Heart right ventricle (tissue), 16 donors: ENCODE results near the gene PPP2CA. TPM values are rescaled to one million over a fixed set of nuclear protein-coding genes. Genes with fewer than 3 reads are reported as not detected.

Experiments
- ATAC-seq, 8 donors: fragments of 200-7000 bp; cut with Tn5 transposase; one replicate each; pipeline ENCODE4 v1.9.1; 2020; ENCODE audit warnings: mild to moderate bottlenecking in 8 of 8, moderate library complexity in 8 of 8, moderate number of reproducible peaks in 1 of 8
- DNase-seq, 2 donors: peaks; one replicate each; pipeline ENCODE4 v3.0.0-alpha.2; 2020
- H3K27ac ChIP-seq, 10 donors: fragments of 200-600 bp; sonication (generic) in 2 of 10; one replicate each; pipeline versions ENCODE4 v1.5.0 to v1.8.0; 2020 to 2022; ENCODE audit warnings: mild to moderate bottlenecking in 3 of 10
- H3K27me3 ChIP-seq, 7 donors: fragments of 200-600 bp; one replicate each; pipeline ENCODE4 v1.8.0; 2021 to 2022; ENCODE audit warnings: mild to moderate bottlenecking in 2 of 7
- H3K36me3 ChIP-seq, 9 donors: fragments of 200-600 bp; sonication (generic) in 1 of 9; one replicate each; pipeline versions ENCODE4 v1.5.0 to v1.8.0; 2020 to 2022; ENCODE audit warnings: mild to moderate bottlenecking in 2 of 9
- H3K4me1 ChIP-seq, 9 donors: fragments of 200-600 bp; sonication (generic) in 1 of 9; one replicate each; pipeline versions ENCODE4 v1.5.0 to v1.8.0; 2020 to 2022; ENCODE audit warnings: mild to moderate bottlenecking in 4 of 9
- H3K4me3 ChIP-seq, 10 donors: fragments of 200-600 bp; sonication (generic) in 2 of 10; one replicate each; pipeline versions ENCODE4 v1.5.0 to v1.8.0; 2020 to 2022; ENCODE audit warnings: mild to moderate bottlenecking in 7 of 10, moderate library complexity in 2 of 10
- H3K9me3 ChIP-seq, 11 donors: fragments of 200-600 bp in 10 of 11; sonication (generic) in 2 of 11; one replicate each; pipeline versions ENCODE4 v1.5.0 to v1.8.0; 2013 to 2022; ENCODE audit warnings: mild to moderate bottlenecking in 2 of 11, control low read depth in 1 of 11, moderate library complexity in 1 of 11
- WGBS, 2 donors: extraction: QIAGEN DNeasy Blood & Tissue Kit; methylation state at CpG; one replicate each; pipeline ENCODE4 v1.1.7; 2013; ENCODE audit warnings: inconsistent platforms in 1 of 2; 5-methylcytosine and 5-hydroxymethylcytosine counted together
- intact Hi-C, 10 donors: fragments of 100-400 bp; cut with DNase I; formaldehyde crosslinking; loops; one replicate each; pipeline versions ENCODE4 v1.11.1 to v1.14.2; 2022
- polyA plus RNA-seq, 2 donors: library from polyadenylated mRNA; stranded (reverse); fragments of 200-250 nt; gene quantifications; one replicate each; pipeline ENCODE4 v1.2.3, GENCODE V29; 2013
- total RNA-seq, 10 donors: library from RNA; stranded (reverse); fragmentation: NEBNext Ultra II Directional in 3 of 10; extraction: Animal tissue kit (Norgen Biotek cat#: 25700) in 3 of 10; gene quantifications; one replicate each; pipeline versions ENCODE4 v1.2.1 to v1.2.4, GENCODE V29; 2021 to 2023
- TF ChIP-seq, protein P1 (sequence below), 9 donors: fragments of 200-600 bp; sonication (generic) in 2 of 9; IDR thresholded peaks; one replicate each; pipeline versions ENCODE4 v1.5.0 to v1.8.0; 2021 to 2022; ENCODE audit warnings: antibody characterized with exemption in 9 of 9, mild to moderate bottlenecking in 5 of 9, moderate library complexity in 1 of 9
- donor health status: Arrhythmogenic right ventricular cardiomyopathy.
- donor health status: ischemic (EF 13 %, LVEDD 7.1; RV severe dilation, severe dysfunction).
- donor health status: healthy with polysubstance abuse.
- donor health status: DM: no; HTN: yes; CAD: no.
- donor health status: DM: no; HTN: no; CAD: no.
- donor health status: ischemic (EF 25% LVEDD 6.9; RV normal size, moderate dysfunction).
- donor health status: ischemic (EF 25% LVEDD 5.7; RV mildly dilated, moderate dysfunction).
- donor health status: healthy.
- donor health status: DM: yes; HTN: yes; CAD: no.
- donor health status: Ischemic cardiomyopathy.
- donor health status: ischemic (EF 35%, LVEDD 5.7; RV mildly dilated, moderate dysfunction).
- donor health status: nonischemic (EF 11% LVEDD 7.7; RV severe dilation, severe dysfunction).
- donor health status: DM: yes; HTN: yes; CAD: no.
- donor health status: PGD.
- donor health status: ischemic (EF 29% LVEDD 5.4; RV normal size, mild dysfunction).
- donor health status: nonischemic (EF 23%, LVEDD 6.1; RV moderate dilation, normal function).

PPP2CA gene
- total and polyA plus RNA-seq, 12 donors: 47.1 to 249 (median 168) TPM

DNA sequence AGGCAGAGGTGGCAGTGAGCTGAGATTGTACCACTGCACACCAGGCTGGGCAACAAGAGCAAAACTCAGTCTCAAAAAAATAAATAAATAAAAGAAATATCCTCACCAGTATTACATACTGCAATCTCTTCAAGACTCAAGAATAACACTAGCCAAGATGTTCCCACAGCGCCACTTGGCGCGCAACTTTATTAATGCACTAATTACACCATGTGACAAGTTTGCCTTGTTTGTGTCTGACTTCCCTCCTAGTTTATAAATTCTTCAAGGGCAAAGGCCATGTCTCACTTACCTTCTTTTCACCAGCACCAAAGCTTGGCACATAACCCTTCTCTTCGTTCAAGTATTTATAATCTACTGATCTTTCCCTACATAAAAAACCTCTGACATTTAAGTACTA lies 53.9 kb downstream of the PPP2CA start:
- WGBS, 2 donors: 92 to 95% methylated on average over 4 of the region's 4 CpGs
- no peak overlapping the region for H3K4me3 ChIP-seq
- no peaks in the 10 kb centered on the region for H3K9me3 ChIP-seq
- DNase-seq (no peak), ATAC-seq (no peak)
- no peaks in the 10 kb centered on the region for H3K27me3 ChIP-seq
- TF ChIP-seq, protein P1, sequence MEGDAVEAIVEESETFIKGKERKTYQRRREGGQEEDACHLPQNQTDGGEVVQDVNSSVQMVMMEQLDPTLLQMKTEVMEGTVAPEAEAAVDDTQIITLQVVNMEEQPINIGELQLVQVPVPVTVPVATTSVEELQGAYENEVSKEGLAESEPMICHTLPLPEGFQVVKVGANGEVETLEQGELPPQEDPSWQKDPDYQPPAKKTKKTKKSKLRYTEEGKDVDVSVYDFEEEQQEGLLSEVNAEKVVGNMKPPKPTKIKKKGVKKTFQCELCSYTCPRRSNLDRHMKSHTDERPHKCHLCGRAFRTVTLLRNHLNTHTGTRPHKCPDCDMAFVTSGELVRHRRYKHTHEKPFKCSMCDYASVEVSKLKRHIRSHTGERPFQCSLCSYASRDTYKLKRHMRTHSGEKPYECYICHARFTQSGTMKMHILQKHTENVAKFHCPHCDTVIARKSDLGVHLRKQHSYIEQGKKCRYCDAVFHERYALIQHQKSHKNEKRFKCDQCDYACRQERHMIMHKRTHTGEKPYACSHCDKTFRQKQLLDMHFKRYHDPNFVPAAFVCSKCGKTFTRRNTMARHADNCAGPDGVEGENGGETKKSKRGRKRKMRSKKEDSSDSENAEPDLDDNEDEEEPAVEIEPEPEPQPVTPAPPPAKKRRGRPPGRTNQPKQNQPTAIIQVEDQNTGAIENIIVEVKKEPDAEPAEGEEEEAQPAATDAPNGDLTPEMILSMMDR (IDR thresholded peaks at IDR 0.05): no peak
- intact Hi-C loops: loop anchor here in 2 of 10 donors (10.0 kb wide), 1 partner anchor 193 kb away; the partner anchor contains the start of gene CDKL3 (in 2 of the 2)
- H3K4me1 ChIP-seq: peaks cover 5 to 72% (median 46%) of the 10 kb centered on the region in 9 donors
- no peak overlapping the region for H3K27ac ChIP-seq
- peaks cover 0 to 69% (median 56%) of the 10 kb centered on the region in 9 donors for H3K36me3 ChIP-seq

DNA sequence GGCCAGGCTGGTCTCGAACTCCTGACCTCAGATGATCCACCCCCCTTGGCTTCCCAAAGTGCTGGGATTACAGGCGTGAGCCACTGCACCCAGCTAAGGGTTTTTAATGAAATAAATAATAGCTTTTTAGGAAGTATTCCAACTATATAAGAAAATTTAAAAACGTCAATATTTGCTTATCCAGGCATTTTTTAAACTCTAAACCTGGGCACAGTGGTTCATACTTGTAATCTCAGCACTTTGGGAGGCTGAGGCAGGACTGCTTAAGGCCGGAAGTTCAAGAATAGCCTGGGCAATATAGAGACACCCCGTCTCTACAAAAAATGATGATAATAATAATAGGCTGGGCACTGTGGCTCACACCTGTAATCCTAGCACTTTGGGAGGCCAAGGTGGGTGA lies 63.3 kb downstream of the PPP2CA start:
- DNase-seq: no peak
- intact Hi-C loops: no loop called here
- no peaks in the 10 kb centered on the region for H3K27me3 ChIP-seq
- WGBS, 2 donors: 97% methylated on average over 5 of the region's 5 CpGs
- H3K27ac ChIP-seq: no peak overlapping the region
- peaks cover 0 to 5% (median 0%) of the 10 kb centered on the region in 11 donors for H3K9me3 ChIP-seq
- H3K4me3 ChIP-seq: no peak overlapping the region
- TF ChIP-seq, protein P1 (IDR thresholded peaks at IDR 0.05): no peak
- H3K4me1 ChIP-seq: peaks cover 0 to 4% (median 0%) of the 10 kb centered on the region in 9 donors
- no peak for ATAC-seq
- peaks cover 0 to 100% (median 67%) of the 10 kb centered on the region in 9 donors for H3K36me3 ChIP-seq

DNA sequence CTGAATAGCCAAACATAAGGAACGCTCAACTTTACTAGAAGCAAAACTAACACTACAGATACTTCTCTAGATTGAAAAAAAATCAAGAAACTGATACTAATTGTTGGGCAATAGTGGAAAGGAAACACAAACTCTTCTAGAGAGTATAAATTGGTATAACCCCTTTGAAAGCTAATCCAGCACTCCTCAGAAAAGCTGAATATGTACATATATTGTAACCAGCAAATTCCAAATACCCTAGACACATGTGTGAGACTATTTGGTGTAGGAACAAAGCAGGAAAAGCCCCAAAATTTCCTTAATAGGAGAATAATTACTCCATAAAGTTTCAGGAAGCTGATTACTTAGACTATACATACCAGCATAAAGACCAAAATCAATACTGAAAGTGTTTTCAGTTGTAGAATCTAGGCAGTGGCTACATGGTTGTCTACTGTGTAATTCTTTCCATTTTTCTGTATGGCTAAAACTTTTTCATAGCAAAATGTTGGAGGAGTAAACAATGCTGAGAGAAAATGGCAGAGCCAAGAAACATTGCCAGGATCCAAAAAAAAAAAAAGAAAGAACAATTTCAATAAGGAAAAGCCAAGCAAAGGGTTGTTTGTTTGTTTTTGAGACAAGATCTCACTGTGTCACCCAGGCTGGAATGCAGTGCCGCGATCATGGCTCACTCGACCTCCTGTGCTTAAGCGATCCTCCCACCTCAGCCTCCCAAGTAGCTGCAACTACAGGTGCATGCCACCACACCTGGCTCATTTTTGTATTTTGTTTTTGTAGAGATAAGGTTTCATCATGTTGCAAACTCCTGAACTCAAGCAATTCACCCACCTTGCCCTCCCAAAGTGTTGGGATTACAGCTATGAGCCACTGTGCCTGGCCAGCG lies 64.1 kb downstream of the PPP2CA start:
- Histone ChIP-seq H3K27me3 (no peaks in the 10 kb centered on the region), H3K4me1 (peaks cover 0 to 4% (median 0%) of the 10 kb centered on the region in 9 donors), H3K36me3 (peaks cover 0 to 100% (median 71%) of the 10 kb centered on the region in 9 donors), H3K27ac (no peak overlapping the region), H3K9me3 (peaks cover 0 to 5% (median 0%) of the 10 kb centered on the region in 11 donors), H3K4me3 (no peak overlapping the region)
- ATAC-seq (no peak), DNase-seq (no peak)
- TF ChIP-seq, protein P1 (IDR thresholded peaks at IDR 0.05): no peak
- 85 to 98% methylated on average over 6 of the region's 6 CpGs for WGBS, 2 donors
- intact Hi-C loops: no loop called here

DNA sequence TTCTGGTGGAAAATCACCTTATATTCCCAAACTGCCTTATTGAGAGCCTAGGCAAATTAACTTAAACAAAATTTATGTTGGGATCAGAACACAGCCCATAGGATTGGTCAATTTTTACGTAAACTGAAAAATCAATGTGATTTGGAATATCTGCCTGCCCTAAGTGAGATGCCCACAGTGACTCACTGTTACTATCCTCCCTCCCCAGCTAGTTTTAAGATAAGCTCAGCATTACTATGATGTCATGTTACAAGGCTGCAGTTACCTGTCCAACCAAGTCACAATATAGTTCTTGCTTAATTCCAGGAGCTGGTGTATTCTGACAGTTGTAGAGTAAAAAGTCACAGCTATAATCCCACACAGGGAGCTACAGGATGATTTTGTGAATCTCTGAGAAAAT lies 72.2 kb downstream of the PPP2CA start:
- TF ChIP-seq, protein P1 (IDR thresholded peaks at IDR 0.05): no peak
- 98 to 100% methylated on average over 1 of the region's 1 CpG for WGBS, 2 donors
- no peak overlapping the region for H3K4me3 ChIP-seq
- H3K9me3 ChIP-seq: no peaks in the 10 kb centered on the region
- ATAC-seq: no peak
- no peaks in the 10 kb centered on the region for H3K27me3 ChIP-seq
- DNase-seq: no peak
- peaks cover 4 to 37% (median 27%) of the 10 kb centered on the region in 9 donors for H3K4me1 ChIP-seq
- intact Hi-C loops: no loop called here
- H3K36me3 ChIP-seq: peaks cover 0 to 100% (median 63%) of the 10 kb centered on the region in 9 donors
- H3K27ac ChIP-seq: no peak overlapping the region
